ENCODE measurements around the gene ATP10A.

GRCh38 chr15:25874379-25874778, 11.3 kb upstream of the ATP10A start:
- TF ChIP-seq POLR2AphosphoS5 (IDR thresholded peaks at IDR 0.05) (no peak), CTCF (IDR thresholded peaks at IDR 0.05) (no peak)
